GM18861 (cell line): Measurements from ENCODE around the gene ANKRD53.

Experiments
- ATAC-seq: cut with Tn5 transposase; IDR thresholded peaks from one replicate; pipeline ENCODE4 v1.9.1; 2021; ENCODE audit not compliant: unreplicated experiment

Gene ANKRD53

GRCh38 chr2:70978341-70979179 is at the start of gene ANKRD53:
ANKRD53 (plus strand) TSS chr2:70978630; CDS start chr2:70978646, 16 bp downstream.
- no peak for ATAC-seq

- no peak for ATAC-seq
Observed at GRCh38 chr2:70930371-70931329, 47.8 kb upstream of the ANKRD53 start.

- no peak for ATAC-seq
Observed at GRCh38 chr2:70931376-70932000, 46.9 kb upstream of the ANKRD53 start.

GRCh38 chr2:70932631-70933230 is 45.7 kb upstream of the ANKRD53 start:
- no peak for ATAC-seq

GRCh38 chr2:70934981-70935380 is 43.4 kb upstream of the ANKRD53 start:
- no peak for ATAC-seq

- no peak for ATAC-seq
Observed at GRCh38 chr2:70935468-70936164, 42.8 kb upstream of the ANKRD53 start, which contains the start of gene ATP6V1B1. ATP6V1B1 (plus strand) TSS chr2:70935900; CDS start chr2:70935955, 55 bp downstream.

- ATAC-seq: no peak
Observed at GRCh38 chr2:70936165-70936978, 42.1 kb upstream of the ANKRD53 start.

- ATAC-seq: no peak
Observed at GRCh38 chr2:70936979-70937811, 41.2 kb upstream of the ANKRD53 start.

GRCh38 chr2:70937866-70938585 is 40.4 kb upstream of the ANKRD53 start:
- no peak for ATAC-seq

GRCh38 chr2:70938586-70938950 is 39.9 kb upstream of the ANKRD53 start:
- ATAC-seq: no peak

GRCh38 chr2:70939001-70939838 is 39.2 kb upstream of the ANKRD53 start:
- ATAC-seq: no peak

GRCh38 chr2:70939839-70940580 is 38.4 kb upstream of the ANKRD53 start:
- no peak for ATAC-seq

- no peak for ATAC-seq
Observed at GRCh38 chr2:70941186-70941585, 37.2 kb upstream of the ANKRD53 start.

GRCh38 chr2:70941701-70942100 is 36.7 kb upstream of the ANKRD53 start:
- no peak for ATAC-seq

GRCh38 chr2:70942396-70943204 is 35.8 kb upstream of the ANKRD53 start:
- ATAC-seq: no peak
